Measurements from ENCODE around the gene MAGEB18. TPM values are rescaled to one million over a fixed set of nuclear protein-coding genes. Genes with fewer than 3 reads are reported as not detected.

The MAGEB18 gene
- polyA plus RNA-seq (ENCODE audit: insufficient read length in 4 of 4), result not detected

DNA sequence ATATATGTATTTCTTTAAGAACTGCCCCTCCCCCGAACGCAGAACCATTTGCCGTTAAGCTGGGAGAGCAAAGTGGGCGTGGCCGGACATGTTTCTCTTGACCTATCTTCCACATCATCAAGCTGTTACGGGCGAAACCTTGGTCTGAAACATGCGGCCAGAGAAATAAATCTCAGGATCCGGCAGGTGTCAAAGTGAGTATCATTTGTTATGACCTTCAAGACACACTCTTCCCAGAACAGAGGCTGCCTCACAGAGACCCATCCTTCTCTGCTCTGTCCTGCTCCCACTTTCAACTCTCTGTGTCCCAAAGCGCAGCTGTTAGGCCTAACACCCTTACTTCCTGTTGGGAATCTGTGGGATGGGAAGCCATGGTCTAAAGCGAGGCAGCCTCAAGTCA, at the start of gene MAGEB18:
Gene MAGEB18, plus strand, starts transcription at position 70 of the 400 bp plus-strand sequence. CDS start 643 bp downstream, outside the sequence.
- no peak for DNase-seq (ENCODE audit: low read depth in 4 of 4, low spot score in 3 of 4)

DNA sequence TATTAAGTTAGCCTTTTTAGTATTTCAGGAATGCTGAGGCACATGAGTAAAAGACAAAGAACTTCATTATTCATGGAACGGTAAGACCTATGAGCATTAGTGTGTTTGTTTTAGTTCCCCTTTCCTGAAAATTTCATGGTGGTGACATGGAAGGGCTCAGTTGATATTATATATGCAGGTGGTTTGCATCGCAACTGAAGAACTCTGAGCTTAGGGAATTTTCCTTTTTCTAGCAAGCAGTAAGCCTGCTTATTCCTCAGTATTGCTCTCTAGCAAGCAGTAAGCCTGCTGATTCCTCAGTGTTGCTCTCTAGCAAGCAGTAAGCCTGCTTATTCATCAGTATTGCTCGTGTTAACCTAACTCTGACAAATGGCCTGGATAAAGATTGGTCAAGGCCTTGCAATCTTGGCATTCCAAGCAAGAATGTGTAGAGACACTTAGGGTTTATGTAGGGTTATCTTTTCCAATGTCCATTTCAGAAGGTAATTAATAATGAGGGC, 37.7 kb upstream of the MAGEB18 start:
- no peak for DNase-seq (ENCODE audit: low read depth in 4 of 4, low spot score in 3 of 4)

DNA sequence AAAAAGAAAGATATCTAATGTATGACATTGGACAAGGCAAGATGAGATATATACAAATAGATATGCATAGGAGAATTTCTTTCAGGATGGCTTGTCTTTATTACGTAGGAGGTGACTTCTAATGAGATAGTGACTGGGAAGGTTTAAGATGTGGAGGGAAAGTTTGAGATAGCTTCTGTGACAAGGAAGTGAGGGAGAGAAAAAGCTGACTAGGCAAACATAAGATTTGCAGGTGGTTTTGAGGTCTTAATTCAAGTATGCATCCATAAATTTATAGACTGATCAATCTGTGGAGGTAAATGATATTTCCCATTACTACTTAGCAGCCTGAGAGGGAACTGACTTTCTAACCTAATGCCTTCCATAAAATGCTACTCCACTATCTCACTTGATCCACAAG, 29.0 kb upstream of the MAGEB18 start:
- no peak for DNase-seq (ENCODE audit: low read depth in 4 of 4, low spot score in 3 of 4)

DNA sequence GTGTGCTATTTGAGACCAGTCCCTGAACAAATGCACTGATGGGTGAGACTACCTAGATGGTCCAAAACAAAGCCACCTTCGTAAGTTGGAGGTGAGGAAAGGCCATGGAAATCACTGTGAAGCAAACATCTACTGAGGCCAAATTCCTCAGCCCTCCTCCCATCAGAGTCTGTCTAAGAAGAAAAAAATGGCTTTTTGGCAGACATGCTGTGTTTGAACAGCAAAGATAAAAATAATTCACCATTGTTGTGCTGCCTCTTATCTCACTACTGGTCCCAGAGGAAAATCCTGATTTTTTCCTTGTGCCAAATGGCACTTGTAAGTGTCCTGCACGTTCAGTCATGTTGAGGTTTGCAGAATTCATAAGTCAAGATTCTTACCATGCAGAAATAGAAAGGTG, 7.9 kb downstream of the MAGEB18 start:
- no peak for DNase-seq (ENCODE audit: low read depth in 4 of 4, low spot score in 3 of 4)

DNA sequence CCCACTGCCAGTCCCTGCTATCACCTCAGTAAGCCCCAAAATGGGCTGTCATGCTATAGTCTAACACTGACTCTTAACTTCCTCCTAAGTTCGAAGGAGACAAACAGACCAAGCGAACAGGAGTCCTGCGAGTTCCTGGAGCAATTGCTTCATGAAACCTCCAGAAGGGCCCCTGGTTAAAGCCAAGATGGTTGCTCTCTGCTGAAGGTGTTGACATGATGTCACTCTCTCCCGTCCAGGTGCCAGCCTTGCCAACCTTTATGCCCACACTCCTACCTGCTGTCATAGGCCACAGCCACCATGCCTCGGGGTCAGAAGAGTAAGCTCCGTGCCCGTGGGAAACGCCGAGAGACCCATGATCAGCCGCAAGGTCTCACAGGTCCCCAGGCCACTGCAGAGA, 22.2 kb downstream of the MAGEB18 start, which contains the start of gene MAGEB6B:
Gene MAGEB6B, plus strand, starts transcription at position 301 of the 400 bp plus-strand sequence. Its CDS starts 0 bp downstream, at position 301.
- no peak for DNase-seq (ENCODE audit: low read depth in 4 of 4, low spot score in 3 of 4)

Other genes starting within 250 kb of the MAGEB18 start
- gene MAGEB6B, start 22.3 kb downstream of the MAGEB18 start, polyA plus RNA-seq (ENCODE audit: insufficient read length in 4 of 4), result not detected
- not detected for gene MAGEB6, start 54.1 kb downstream of the MAGEB18 start, polyA plus RNA-seq (ENCODE audit: insufficient read length in 4 of 4)
- not detected for gene MAGEB5, start 77.8 kb downstream of the MAGEB18 start, polyA plus RNA-seq (ENCODE audit: insufficient read length in 4 of 4)

Data from right renal pelvis (tissue), 4 donors.